NT2/D1 (cell line): Measurements from ENCODE around the gene KLHDC2.
A peak's percentile ranks its signal among the peaks of the same experiment; 100 is the strongest.
"Not testable (repeated sequence)": the region's sequence is repeated elsewhere in the genome, so short reads cannot be mapped to it uniquely, and the experiment has no call there.

Experiments
- DNase-seq: peaks from one replicate; pipeline ENCODE4 v3.0.0-alpha.2; 2011; ENCODE audit warnings: low read depth, low spot score
- H3K27me3 ChIP-seq: 2 replicates; pipeline ENCODE4 v1.6.0; 2011; ENCODE audit warnings: mild to moderate bottlenecking; ENCODE audit not compliant: insufficient read length, insufficient read depth
- H3K36me3 ChIP-seq: 2 replicates; pipeline ENCODE4 v1.6.1; 2011; ENCODE audit warnings: mild to moderate bottlenecking, low read length, mixed read lengths; ENCODE audit not compliant: insufficient read depth, insufficient read length
- H3K4me1 ChIP-seq: 2 replicates; pipeline ENCODE4 v1.5.1; 2011; ENCODE audit not compliant: insufficient read depth, insufficient read length
- H3K4me3 ChIP-seq: 2 replicates; pipeline ENCODE4 v1.5.1; 2011; ENCODE audit warnings: low read depth; ENCODE audit not compliant: insufficient read length
- H3K9ac ChIP-seq: 2 replicates; pipeline ENCODE4 v1.6.0; 2011; ENCODE audit warnings: low read depth; ENCODE audit not compliant: insufficient read length
- H3K9me3 ChIP-seq: 2 replicates; pipeline ENCODE4 v1.5.1; 2011; ENCODE audit warnings: mild to moderate bottlenecking, low read length; ENCODE audit not compliant: insufficient read depth
- SUZ12 ChIP-seq: IDR thresholded peaks from 2 replicates; pipeline ENCODE4 v1.6.1; 2011; ENCODE audit not compliant: insufficient read length, insufficient read depth; ENCODE audit errors: extremely low read depth
- YY1 ChIP-seq: IDR thresholded peaks from 2 replicates; pipeline ENCODE4 v1.6.1; 2011; ENCODE audit not compliant: insufficient read length, insufficient read depth
- ZNF274 ChIP-seq: IDR thresholded peaks from 2 replicates; pipeline ENCODE4 v1.6.1; 2011; ENCODE audit warnings: mild to moderate bottlenecking, low read depth, low read length

Gene KLHDC2

DNA sequence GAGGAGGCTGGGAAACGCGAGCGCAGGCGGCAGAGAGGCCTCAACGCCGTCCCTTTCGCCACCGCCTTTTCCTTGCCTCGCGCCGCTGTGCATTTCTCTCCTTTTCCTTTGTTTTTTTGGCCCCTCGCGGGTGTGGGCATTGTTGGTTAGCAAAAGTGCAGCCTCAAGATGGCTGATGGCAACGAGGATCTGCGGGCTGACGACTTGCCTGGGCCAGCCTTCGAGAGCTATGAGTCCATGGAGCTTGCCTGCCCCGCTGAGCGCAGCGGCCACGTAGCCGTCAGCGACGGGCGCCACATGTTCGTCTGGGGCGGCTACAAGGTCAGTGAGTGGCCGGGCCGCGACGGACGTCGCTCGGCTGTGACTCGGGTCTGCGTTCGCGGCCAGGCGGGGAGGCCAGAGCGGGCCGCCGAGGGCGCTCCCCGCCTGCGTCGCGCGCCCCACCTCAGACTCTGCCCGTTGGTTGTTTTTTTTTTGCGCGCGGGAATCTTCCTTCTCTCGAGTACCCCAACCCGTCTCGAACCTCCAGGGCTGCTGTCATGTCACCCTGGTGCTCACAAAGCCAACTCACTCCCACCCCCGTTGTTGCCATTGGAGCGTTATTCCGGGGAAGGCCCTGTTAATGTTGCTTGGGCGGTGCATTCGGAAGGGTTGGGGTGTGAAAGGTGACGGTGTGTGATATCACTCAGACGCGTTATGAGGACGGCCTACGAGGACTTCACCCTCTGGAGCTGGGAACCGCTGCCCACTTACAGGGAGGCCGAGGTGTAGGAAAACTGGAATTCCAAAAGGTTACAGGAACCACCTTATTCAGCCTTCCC, 558 bp downstream of the KLHDC2 start:
- H3K9me3 ChIP-seq: no peaks in the 10 kb centered on the region

DNA sequence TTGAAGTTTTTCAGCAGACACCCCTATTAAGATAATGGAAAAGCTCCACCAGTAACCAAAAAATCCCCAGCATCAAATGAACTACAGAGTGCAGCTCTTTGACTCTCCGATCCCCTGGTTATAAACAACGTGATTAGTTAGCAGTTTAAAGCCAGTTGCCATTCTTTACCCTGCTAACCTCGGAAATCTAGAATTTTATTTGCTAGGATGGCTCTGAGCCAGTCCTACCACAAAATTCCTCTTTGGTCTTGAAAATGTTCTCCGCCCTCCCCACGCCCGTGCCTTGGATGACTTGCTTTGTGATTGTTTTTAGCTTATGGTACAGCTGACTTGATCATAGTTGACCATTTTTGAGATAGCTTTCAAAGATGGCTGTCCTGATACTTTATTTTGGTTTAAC, 1.2 kb downstream of the KLHDC2 start:
- TF ChIP-seq SUZ12 (no peak), ZNF274 (no peak), YY1 (no peak)
- no peak for DNase-seq
- peak overlapping the region; percentile 90 for H3K4me3 ChIP-seq
- H3K4me1 ChIP-seq: peaks cover 4% of the 10 kb centered on the region
- peak overlapping the region; percentile 97 for H3K9ac ChIP-seq
- H3K36me3 ChIP-seq: peaks cover 6% of the 10 kb centered on the region
- no peaks in the 10 kb centered on the region for H3K9me3 ChIP-seq
- H3K27me3 ChIP-seq: no peaks in the 10 kb centered on the region

More for the DNA sequence above, 558 bp downstream of the KLHDC2 start:
- DNase-seq: no peak
- TF ChIP-seq ZNF274: no peak
- TF ChIP-seq SUZ12: no peak
- TF ChIP-seq YY1: no peak
- Histone ChIP-seq H3K36me3 (peaks cover 3% of the 10 kb centered on the region), H3K9ac (peak overlapping the region; percentile 97), H3K27me3 (no peaks in the 10 kb centered on the region), H3K4me1 (peaks cover 4% of the 10 kb centered on the region), H3K4me3 (peak overlapping the region; percentile 90)

DNA sequence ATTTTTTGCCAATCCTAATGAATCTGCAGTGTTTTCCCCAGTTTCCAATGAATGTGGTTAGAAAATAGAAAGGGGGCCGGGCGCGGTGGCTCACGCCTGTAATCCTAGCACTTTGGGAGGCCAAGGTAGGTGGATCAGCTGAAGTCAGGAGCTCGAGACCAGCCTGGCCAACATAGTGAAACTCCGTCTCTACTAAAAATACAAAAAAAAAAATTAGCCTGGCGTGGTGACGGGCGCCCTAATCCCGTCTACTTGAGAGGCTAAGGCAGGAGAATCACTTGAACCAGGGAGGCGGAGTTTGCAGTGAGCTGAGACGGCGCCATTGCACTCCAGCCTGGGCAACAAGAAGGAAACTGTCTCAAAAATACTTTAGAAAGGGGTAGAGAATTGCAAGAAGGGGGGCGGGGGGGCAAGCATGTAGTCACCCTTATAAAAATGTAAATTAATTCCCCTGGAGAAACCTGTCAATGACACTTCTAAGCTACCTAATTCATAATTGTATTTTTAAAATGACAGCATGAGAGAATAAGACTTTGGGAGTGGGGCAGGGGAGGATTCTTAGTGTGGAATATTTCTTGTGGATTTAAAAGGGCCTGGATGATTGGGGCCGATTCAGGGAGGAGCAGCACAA, 1.7 kb downstream of the KLHDC2 start:
- no peaks in the 10 kb centered on the region for H3K9me3 ChIP-seq
- no peak for TF ChIP-seq ZNF274
- no peak for TF ChIP-seq YY1
- TF ChIP-seq SUZ12: no peak
- H3K9ac ChIP-seq: no peak overlapping the region
- peaks cover 9% of the 10 kb centered on the region for H3K36me3 ChIP-seq
- H3K27me3 ChIP-seq: no peaks in the 10 kb centered on the region
- no peak overlapping the region for H3K4me3 ChIP-seq
- H3K4me1 ChIP-seq: peaks cover 4% of the 10 kb centered on the region
- DNase-seq: no peak

DNA sequence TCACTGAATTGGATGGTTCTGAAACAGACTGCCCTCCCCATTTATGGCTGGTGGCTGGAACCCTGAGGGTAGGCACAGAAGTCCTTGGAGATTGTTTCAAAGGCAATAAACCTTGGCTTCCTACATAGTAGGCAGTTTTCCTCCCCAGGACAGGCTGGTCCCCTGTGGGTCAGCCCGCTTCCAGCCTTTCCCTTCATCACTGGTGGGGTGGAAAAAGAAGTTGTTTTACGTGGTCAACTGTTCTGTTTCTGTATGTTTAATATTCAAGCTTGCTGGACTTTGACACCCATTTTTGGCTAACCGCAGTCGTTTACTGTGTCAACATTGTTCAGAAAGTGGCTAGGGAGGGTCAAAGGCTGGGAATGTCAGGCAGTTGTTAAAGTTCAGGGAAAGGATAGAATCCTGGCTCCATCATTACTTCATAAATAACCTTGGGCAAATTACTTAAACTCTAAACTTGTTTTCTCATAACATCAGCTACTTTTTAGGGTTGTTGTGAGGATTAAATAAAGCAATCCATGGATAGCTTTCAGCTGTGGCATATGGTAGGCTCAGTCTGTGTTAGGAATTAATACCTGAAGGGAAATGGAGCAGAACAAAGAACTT, 2.4 kb downstream of the KLHDC2 start:
- no peak for TF ChIP-seq ZNF274
- TF ChIP-seq SUZ12: no peak
- TF ChIP-seq YY1: no peak
- no peak for DNase-seq
- peaks cover 4% of the 10 kb centered on the region for H3K4me1 ChIP-seq
- H3K36me3 ChIP-seq: peaks cover 15% of the 10 kb centered on the region
- H3K4me3 ChIP-seq: no peak overlapping the region
- no peak overlapping the region for H3K9ac ChIP-seq
- H3K9me3 ChIP-seq: no peaks in the 10 kb centered on the region
- no peaks in the 10 kb centered on the region for H3K27me3 ChIP-seq

DNA sequence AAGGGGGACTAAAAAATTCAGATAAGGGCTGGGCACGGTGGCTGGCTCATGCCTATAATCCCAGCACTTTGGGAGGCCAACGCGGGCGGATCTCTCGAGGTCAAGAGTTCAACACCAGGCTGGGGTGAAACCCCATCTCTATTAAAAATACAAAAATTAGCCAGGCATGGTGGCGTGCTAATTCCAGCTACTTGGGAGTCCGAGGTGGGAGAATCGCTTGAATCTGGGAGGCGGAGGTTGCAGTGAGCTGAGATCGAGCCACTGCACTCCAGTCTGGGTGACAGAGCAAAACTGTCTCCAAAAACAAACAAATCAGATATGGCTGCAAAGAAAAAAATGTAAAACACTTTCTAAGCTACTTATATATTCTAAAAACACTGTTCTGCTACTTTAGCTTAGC, 3.7 kb downstream of the KLHDC2 start:
- H3K9me3 ChIP-seq, H3K27me3 ChIP-seq, H3K4me3 ChIP-seq, DNase-seq, H3K9ac ChIP-seq, H3K4me1 ChIP-seq: not testable (repeated sequence)
- H3K36me3 ChIP-seq: peaks cover 18% of the 10 kb centered on the region

DNA sequence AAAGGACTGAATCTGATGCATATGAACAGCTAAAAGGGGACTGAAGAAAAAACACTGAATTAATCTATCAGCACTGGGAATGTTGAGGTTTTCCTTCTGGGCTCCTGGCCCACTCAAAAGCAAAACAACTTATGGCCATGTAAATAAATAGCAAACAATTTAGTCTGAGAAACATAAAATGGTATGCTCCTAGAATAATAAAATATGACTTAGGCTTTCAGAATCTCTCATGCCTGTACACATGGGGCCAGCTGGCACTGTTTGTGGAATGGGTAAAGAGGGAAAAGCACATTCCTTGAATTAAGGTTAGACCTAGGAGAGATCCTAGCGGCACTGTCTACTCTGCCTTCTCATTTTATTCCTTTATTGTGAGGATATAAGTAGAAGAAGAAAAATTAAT, 6.2 kb downstream of the KLHDC2 start:
- DNase-seq: no peak
- TF ChIP-seq ZNF274: no peak
- H3K36me3 ChIP-seq: peaks cover 22% of the 10 kb centered on the region

DNA sequence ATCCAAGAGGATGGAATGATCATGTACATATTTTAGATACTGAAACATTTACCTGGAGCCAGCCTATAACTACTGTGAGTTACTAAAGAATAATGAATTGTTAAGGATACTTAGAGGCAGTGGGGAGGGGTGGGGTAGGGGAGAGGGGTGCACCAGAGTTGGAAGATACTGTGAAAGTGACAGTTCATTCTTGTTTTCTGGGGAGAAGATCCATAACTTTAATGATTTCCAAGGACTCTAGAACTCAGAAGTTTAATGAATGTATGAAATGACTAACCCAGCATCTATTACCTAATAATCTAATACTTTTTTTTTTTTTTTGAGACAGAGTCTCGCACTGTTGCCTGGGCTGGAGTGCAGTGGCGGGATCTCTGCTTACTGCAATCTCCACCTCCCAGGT, 10.5 kb downstream of the KLHDC2 start:
- H3K36me3 ChIP-seq: peaks cover 45% of the 10 kb centered on the region
- no peak overlapping the region for H3K4me3 ChIP-seq
- TF ChIP-seq SUZ12 (no peak), ZNF274 (no peak), YY1 (no peak)
- no peak overlapping the region for H3K9ac ChIP-seq
- DNase-seq: no peak
- no peaks in the 10 kb centered on the region for H3K4me1 ChIP-seq
- no peaks in the 10 kb centered on the region for H3K9me3 ChIP-seq
- H3K27me3 ChIP-seq: no peaks in the 10 kb centered on the region

More for the DNA sequence above, 6.2 kb downstream of the KLHDC2 start:
- Histone ChIP-seq H3K9me3 (no peaks in the 10 kb centered on the region), H3K9ac (no peak overlapping the region), H3K27me3 (no peaks in the 10 kb centered on the region), H3K4me1 (peaks cover 4% of the 10 kb centered on the region), H3K4me3 (no peak overlapping the region)

DNA sequence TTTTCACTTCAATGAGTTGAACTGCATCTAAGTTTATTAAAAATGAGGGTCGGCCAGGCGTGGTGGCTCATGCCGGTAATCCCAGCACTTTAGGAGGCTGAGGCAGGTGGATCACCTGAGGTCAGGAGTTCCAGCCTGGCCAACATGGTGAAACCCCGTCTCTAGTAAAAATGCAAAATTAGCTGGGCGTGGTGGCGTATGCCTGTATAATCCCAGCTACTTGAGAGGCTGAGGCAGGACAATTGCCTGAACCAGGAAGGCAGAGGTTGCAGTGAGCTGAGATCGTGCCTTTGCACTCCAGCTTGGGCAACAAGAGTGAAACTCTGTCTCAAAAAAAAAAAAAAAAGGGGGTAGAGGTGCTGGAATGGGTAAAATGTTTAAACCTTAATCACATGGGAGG, 13.1 kb downstream of the KLHDC2 start:
- H3K4me3 ChIP-seq, H3K9ac ChIP-seq, H3K9me3 ChIP-seq, H3K27me3 ChIP-seq, DNase-seq, H3K4me1 ChIP-seq: not testable (repeated sequence)
- H3K36me3 ChIP-seq: peaks cover 52% of the 10 kb centered on the region
